HEK293 (cell line): ENCODE results near the gene MTERF4.

Experiments
- CTCF ChIA-PET: fragments of 350-600 bp; formaldehyde crosslinking; extraction: SDS; loops from one replicate; lab custom pipeline; 2021; ENCODE audit warnings: antibody characterized with exemption; lab: Yijun Ruan, JAX
- POLR2A ChIA-PET: fragments of 300-600 bp; formaldehyde crosslinking; extraction: SDS; loops from one replicate; lab custom pipeline; 2020; ENCODE audit warnings: antibody characterized with exemption, inconsistent platforms; lab: Yijun Ruan, JAX
- H3K27ac ChIP-seq: fragments of 200-500 bp; sonication (Bioruptor generic); 2 replicates; pipeline ENCODE4 v1.5.1; 2014; ENCODE audit warnings: low read depth, low read length, control low read depth, inconsistent platforms; ENCODE audit errors: extremely low read depth
- H3K36me3 ChIP-seq, 2 experiments: fragments of 200-500 bp in 1 of 2; sonication (Bioruptor generic) in 1 of 2; 1 replicate in 1 of 2; 2 replicates in 1 of 2; pipeline ENCODE4 v1.5.1; 2014 to 2017; ENCODE audit warnings: inconsistent platforms in 2 of 2, low read length in 2 of 2; ENCODE audit not compliant: control insufficient read depth in 2 of 2, insufficient read depth in 1 of 2
- H3K4me1 ChIP-seq: fragments of 200-500 bp; sonication (Bioruptor generic); 2 replicates; pipeline ENCODE4 v1.5.1; 2014; ENCODE audit warnings: mild to moderate bottlenecking, low read length, inconsistent platforms; ENCODE audit not compliant: control insufficient read depth, insufficient read depth
- H3K4me3 ChIP-seq: 2 replicates; pipeline ENCODE4 v1.5.1; 2011; ENCODE audit warnings: low read depth, mild to moderate bottlenecking, control low read depth, low read length, moderate library complexity
- H3K9me3 ChIP-seq: fragments of 200-500 bp; sonication (Bioruptor generic); 2 replicates; pipeline ENCODE4 v1.5.1; 2014; ENCODE audit warnings: low read depth, low read length, inconsistent platforms; ENCODE audit not compliant: control insufficient read depth, insufficient read depth
- MYNN ChIP-seq: fragments of 450-650 bp; formaldehyde crosslinking; IDR thresholded peaks from 2 replicates; pipeline ENCODE4 v1.5.1; 2016; ENCODE audit warnings: missing biosample characterization, missing genetic modification characterization, borderline replicate concordance
- REPIN1 ChIP-seq: fragments of 450-650 bp; formaldehyde crosslinking; IDR thresholded peaks from 2 replicates; pipeline ENCODE4 v1.5.1; 2017; ENCODE audit warnings: missing biosample characterization, missing genetic modification characterization, low read depth
- SP3 ChIP-seq: fragments of 450-650 bp; formaldehyde crosslinking; IDR thresholded peaks from 2 replicates; pipeline ENCODE4 v1.5.1; 2016; ENCODE audit warnings: missing biosample characterization, missing genetic modification characterization
- YY1 ChIP-seq: fragments of 450-650 bp; formaldehyde crosslinking; IDR thresholded peaks from 2 replicates; pipeline ENCODE4 v1.5.1; 2018; ENCODE audit warnings: missing biosample characterization, missing genetic modification characterization
- ZBTB48 ChIP-seq: fragments of 450-650 bp; formaldehyde crosslinking; IDR thresholded peaks from 2 replicates; pipeline ENCODE4 v1.5.1; 2016; ENCODE audit warnings: missing biosample characterization, missing genetic modification characterization
- ZNF121 ChIP-seq: fragments of 450-650 bp; formaldehyde crosslinking; IDR thresholded peaks from 2 replicates; pipeline ENCODE4 v1.5.1; 2016; ENCODE audit warnings: missing biosample characterization, missing genetic modification characterization
- ZNF202 ChIP-seq: fragments of 450-650 bp; formaldehyde crosslinking; IDR thresholded peaks from 2 replicates; pipeline ENCODE4 v1.5.1; 2016; ENCODE audit warnings: missing biosample characterization, missing genetic modification characterization, borderline replicate concordance
- ZNF214 ChIP-seq: fragments of 450-650 bp; formaldehyde crosslinking; IDR thresholded peaks from 2 replicates; pipeline ENCODE4 v1.5.1; 2017; ENCODE audit warnings: missing biosample characterization, mild to moderate bottlenecking, missing genetic modification characterization, borderline replicate concordance
- ZNF266 ChIP-seq: fragments of 450-650 bp; formaldehyde crosslinking; IDR thresholded peaks from 2 replicates; pipeline ENCODE4 v1.5.1; 2016; ENCODE audit warnings: missing biosample characterization, missing genetic modification characterization, low read depth
- ZNF394 ChIP-seq: fragments of 450-650 bp; formaldehyde crosslinking; IDR thresholded peaks from 2 replicates; pipeline ENCODE4 v1.5.1; 2016; ENCODE audit warnings: missing biosample characterization, missing genetic modification characterization, mild to moderate bottlenecking, moderate library complexity, borderline replicate concordance
- ZNF513 ChIP-seq: fragments of 450-650 bp; IDR thresholded peaks from 2 replicates; pipeline ENCODE4 v1.5.1; 2018; ENCODE audit warnings: missing biosample characterization, missing genetic modification characterization
- ZNF521 ChIP-seq: fragments of 450-650 bp; formaldehyde crosslinking; IDR thresholded peaks from 2 replicates; pipeline ENCODE4 v1.5.1; 2017; ENCODE audit warnings: missing biosample characterization, mild to moderate bottlenecking, missing genetic modification characterization
- ZNF561 ChIP-seq: fragments of 450-650 bp; IDR thresholded peaks from 2 replicates; pipeline ENCODE4 v1.5.1; 2018; ENCODE audit warnings: missing biosample characterization, missing genetic modification characterization, borderline replicate concordance
- ZNF621 ChIP-seq: fragments of 450-650 bp; formaldehyde crosslinking; IDR thresholded peaks from 2 replicates; pipeline ENCODE4 v1.5.1; 2017; ENCODE audit warnings: missing biosample characterization, missing genetic modification characterization
- ZNF626 ChIP-seq: fragments of 450-650 bp; sonication (Bioruptor Pico); formaldehyde crosslinking; IDR thresholded peaks from 2 replicates; pipeline ENCODE4 v1.5.1; 2018; ENCODE audit warnings: missing biosample characterization, missing genetic modification characterization, inconsistent platforms
- ZNF830 ChIP-seq: fragments of 450-650 bp; IDR thresholded peaks from 2 replicates; pipeline ENCODE4 v1.5.0; 2018; ENCODE audit warnings: missing biosample characterization, missing genetic modification characterization, low read depth, mild to moderate bottlenecking, moderate library complexity
- TF ChIP-seq, protein P1 (sequence below): fragments of 450-650 bp; formaldehyde crosslinking; IDR thresholded peaks from 2 replicates; pipeline ENCODE4 v1.5.1; 2016; ENCODE audit warnings: missing biosample characterization, missing genetic modification characterization

The MTERF4 gene

GRCh38 chr2:241140445-241140840 is 38.4 kb upstream of the MTERF4 start:
- TF ChIP-seq YY1 (tag by site-specific recombination) (no peak), SP3 (tag by site-specific recombination) (no peak), REPIN1 (tag by site-specific recombination) (no peak), ZNF830 (no peak), ZNF626 (tag by site-specific recombination) (no peak), MYNN (no peak), ZNF521 (no peak), ZNF561 (no peak), ZNF266 (tag by site-specific recombination) (no peak)
- TF ChIP-seq, protein P1, sequence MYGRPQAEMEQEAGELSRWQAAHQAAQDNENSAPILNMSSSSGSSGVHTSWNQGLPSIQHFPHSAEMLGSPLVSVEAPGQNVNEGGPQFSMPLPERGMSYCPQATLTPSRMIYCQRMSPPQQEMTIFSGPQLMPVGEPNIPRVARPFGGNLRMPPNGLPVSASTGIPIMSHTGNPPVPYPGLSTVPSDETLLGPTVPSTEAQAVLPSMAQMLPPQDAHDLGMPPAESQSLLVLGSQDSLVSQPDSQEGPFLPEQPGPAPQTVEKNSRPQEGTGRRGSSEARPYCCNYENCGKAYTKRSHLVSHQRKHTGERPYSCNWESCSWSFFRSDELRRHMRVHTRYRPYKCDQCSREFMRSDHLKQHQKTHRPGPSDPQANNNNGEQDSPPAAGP, result no peak
- no peak overlapping the region for H3K27ac ChIP-seq
- CTCF ChIA-PET, result no interaction called here
- H3K9me3 ChIP-seq, result no peaks in the 10 kb centered on the region
- no peaks in the 10 kb centered on the region for H3K4me1 ChIP-seq
- POLR2A ChIA-PET, result interaction anchor here (0.8 kb wide), 1 partner anchor 9 kb away, joined by 3 read pairs; the partner anchor contains the start of gene PASK
- no peak overlapping the region for H3K4me3 ChIP-seq
- H3K36me3 ChIP-seq, result peaks cover 0 to 74% of the 10 kb centered on the region in 2 experiments; a peak in 2 of 3 replicates

DNA sequence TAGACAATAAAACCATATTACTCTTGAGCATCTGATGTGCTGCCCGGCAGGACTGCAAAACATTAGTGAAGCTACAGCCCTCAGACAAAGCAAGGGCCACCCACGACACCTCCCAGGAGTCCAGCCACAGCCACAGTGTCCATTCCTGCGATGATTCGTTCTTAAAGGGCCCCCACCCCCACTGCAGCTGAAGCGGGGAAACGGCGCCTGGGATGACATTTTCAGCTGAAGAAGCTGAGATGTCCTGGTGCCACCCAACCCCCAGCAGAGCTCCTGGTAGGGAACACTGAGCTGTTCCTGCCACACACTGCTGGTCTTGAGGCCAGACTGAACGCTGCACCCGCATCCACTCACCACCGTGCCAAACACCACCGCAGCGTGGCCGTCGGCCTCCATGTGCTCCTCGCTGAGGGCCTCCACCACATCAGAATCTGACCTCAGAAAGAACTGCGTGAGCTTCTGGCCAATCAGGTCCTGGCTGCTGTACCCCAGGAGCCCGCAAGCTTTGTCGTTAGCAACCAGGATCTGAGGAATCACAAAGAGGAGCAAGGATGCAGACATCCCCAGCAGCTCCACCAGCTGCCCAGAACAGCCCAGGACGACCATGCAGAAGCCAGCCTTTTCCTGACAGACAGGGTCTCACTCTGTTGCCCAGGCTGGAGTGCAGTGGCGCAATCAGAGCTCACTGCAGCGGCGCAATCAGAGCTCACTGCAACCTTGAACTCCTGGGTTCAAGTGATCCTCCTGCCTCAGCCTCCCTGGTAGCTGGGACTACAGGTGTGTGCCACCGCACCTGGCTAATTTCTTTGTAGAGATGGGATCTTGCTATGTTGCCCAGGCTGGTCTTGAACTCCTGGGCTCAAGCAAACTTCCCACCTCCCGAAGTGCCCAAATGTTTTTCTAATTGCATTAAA is 37.7 kb upstream of the MTERF4 start:
- peaks cover 0 to 81% of the 10 kb centered on the region in 2 experiments; a peak in 2 of 3 replicates for H3K36me3 ChIP-seq
- POLR2A ChIA-PET, result no interaction called here
- no peak overlapping the region for H3K4me3 ChIP-seq
- TF ChIP-seq ZNF202 (tag by site-specific recombination) (no peak), ZNF121 (tag by site-specific recombination) (peak; percentile 96), ZNF214 (tag by site-specific recombination) (no peak)
- H3K9me3 ChIP-seq, result no peaks in the 10 kb centered on the region
- CTCF ChIA-PET, result no interaction called here
- H3K27ac ChIP-seq, result no peak overlapping the region
- H3K4me1 ChIP-seq, result no peaks in the 10 kb centered on the region

DNA sequence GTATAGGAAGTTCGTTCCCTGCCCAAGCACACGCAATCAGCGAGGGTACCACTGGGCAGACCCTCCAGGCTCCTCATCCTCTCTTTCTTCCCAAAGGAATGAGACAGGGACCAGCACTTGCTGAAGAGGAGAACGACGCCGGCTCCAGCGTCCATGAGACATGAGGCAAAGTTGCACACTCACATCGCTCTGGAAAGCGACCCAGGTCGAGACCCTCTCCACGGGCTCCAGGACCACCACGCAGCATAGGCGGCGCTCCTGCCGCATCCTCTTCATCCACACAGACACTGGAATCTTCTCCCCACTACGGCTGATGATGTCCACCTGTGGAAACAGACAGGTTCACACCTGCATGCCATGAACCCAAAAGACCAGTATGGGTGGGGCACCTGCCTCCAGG is 36.4 kb upstream of the MTERF4 start:
- POLR2A ChIA-PET, result interaction anchor here (0.7 kb wide), 1 partner anchor 11 kb away, joined by 3 read pairs; the partner anchor contains the start of gene PASK

More for the DNA sequence above, 36.4 kb upstream of the MTERF4 start:
- H3K36me3 ChIP-seq, result peaks cover 0 to 86% of the 10 kb centered on the region in 2 experiments; a peak in 2 of 3 replicates
- no peaks in the 10 kb centered on the region for H3K9me3 ChIP-seq
- TF ChIP-seq ZNF621 (tag by site-specific recombination), result no peak
- TF ChIP-seq ZBTB48 (tag by site-specific recombination), result no peak
- no peak for TF ChIP-seq ZNF513 (tag by site-specific recombination)
- TF ChIP-seq ZNF266 (tag by site-specific recombination), result no peak
- TF ChIP-seq ZNF394 (tag by site-specific recombination), result no peak
- CTCF ChIA-PET, result no interaction called here
- H3K4me3 ChIP-seq, result no peak overlapping the region
- no peak overlapping the region for H3K27ac ChIP-seq
- H3K4me1 ChIP-seq, result no peaks in the 10 kb centered on the region
